Head of caudate nucleus (tissue), 42 donors: ENCODE data around the gene SIM2.

Source experiments
- DNase-seq, 42 donors: peaks; one replicate each; pipeline versions ENCODE4 v3.0.0 to v3.0.0-alpha.2; 2020 to 2021; ENCODE audit warnings: mixed read lengths in 7 of 42
- intact Hi-C: fragments of 100-400 bp; cut with DNase I; formaldehyde crosslinking; loops from one replicate; pipeline ENCODE4 v1.15.0; 2022

Gene SIM2

DNA sequence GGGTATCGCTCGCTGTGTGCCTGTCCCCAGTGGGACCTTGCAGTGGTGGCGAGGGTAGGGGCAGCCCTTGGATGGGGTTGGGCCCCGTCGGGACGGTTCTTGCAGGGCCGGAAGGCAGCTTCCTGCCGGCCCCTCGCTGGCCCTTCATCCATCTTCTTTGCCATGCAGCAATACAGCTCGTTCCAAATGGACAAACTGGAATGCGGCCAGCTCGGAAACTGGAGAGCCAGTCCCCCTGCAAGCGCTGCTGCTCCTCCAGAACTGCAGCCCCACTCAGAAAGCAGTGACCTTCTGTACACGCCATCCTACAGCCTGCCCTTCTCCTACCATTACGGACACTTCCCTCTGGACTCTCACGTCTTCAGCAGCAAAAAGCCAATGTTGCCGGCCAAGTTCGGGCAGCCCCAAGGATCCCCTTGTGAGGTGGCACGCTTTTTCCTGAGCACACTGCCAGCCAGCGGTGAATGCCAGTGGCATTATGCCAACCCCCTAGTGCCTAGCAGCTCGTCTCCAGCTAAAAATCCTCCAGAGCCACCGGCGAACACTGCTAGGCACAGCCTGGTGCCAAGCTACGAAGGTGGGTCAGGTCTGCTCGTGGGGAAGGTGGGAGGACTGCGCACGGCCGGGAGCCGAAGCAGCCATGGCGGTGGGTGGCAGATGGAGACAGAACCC, 45.8 kb downstream of the SIM2 start:
- peak in 26 of 42 donors; percentile 15 to 73 (median 40) for DNase-seq
- intact Hi-C loops = loop anchor here (5.0 to 10.0 kb wide), 2 partner anchors 108 to 180 kb away; no protein-coding TSS in a partner anchor

DNA sequence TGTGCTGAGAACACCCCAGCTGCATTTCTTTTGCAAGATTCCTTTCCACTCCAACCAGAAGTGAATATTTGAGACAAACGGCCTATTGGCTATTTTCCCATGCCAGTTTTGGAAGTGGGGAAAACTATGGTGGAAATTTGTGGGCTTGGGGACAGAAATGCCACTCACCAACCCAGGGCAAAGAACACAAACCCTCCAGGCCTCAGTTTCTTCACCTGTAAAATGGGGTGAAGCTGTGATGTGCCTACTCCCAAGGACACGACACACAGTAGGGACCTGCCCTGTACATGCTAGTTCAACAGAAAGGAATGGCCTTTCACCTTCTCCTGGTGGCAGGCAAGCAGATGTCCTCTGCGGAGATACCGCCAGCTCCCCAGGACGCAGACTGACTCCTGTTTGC, 46.5 kb downstream of the SIM2 start:
- no peak for DNase-seq
- intact Hi-C loops = loop anchor here (5.0 to 10.0 kb wide), 2 partner anchors 107 to 179 kb away; no protein-coding TSS in a partner anchor

DNA sequence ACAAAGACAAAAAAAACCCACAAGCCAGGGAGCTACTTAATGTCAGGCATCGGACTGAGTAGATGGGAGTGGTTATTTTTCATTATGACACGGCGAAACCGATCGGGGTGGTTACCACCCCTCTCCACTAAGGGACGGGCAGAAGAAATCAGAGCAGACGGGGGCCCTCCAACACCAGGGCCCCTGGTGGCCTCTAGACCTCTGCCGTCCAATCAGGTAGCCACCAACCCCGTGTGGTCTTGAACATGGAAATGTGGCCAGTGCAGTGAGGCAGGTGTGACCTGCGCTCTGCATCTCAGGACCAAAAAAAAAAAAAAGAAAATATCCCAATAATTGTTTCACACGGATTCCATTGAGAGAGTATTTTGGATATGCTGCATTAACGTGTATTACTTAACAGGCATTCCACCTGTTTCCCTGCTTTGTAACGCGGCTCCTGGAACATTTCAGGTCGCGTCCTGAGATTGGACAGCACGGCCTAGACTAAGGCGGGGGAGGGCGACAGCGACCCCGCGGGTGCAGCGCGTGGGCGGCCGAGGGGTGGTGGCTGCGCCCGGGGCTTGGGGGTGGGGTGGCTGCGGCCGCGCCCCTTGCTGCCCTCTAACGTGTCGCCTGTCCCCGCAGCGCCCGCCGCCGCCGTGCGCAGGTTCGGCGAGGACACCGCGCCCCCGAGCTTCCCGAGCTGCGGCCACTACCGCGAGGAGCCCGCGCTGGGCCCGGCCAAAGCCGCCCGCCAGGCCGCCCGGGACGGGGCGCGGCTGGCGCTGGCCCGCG, 48.3 kb downstream of the SIM2 start:
- intact Hi-C loops = loop anchor here (5.0 to 10.0 kb wide), 2 partner anchors 105 to 178 kb away; no protein-coding TSS in a partner anchor
- DNase-seq = peak in 12 of 42 donors; percentile 13 to 58 (median 37)

DNA sequence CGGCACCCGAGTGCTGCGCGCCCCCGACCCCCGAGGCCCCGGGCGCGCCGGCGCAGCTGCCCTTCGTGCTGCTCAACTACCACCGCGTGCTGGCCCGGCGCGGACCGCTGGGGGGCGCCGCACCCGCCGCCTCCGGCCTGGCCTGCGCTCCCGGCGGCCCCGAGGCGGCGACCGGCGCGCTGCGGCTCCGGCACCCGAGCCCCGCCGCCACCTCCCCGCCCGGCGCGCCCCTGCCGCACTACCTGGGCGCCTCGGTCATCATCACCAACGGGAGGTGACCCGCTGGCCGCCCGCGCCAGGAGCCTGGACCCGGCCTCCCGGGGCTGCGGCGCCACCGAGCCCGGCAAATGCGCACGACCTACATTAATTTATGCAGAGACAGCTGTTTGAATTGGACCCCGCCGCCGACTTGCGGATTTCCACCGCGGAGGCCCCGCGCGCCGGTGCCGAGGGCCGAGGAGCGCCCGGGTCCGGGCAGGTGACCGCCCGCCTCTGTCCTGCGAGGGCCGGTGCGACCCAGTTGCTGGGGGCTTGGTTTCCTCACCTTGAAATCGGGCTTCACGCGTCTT, 49.0 kb downstream of the SIM2 start:
- peak in 40 of 42 donors; percentile 35 to 88 (median 74) for DNase-seq
- intact Hi-C loops = loop anchor here (5.0 to 10.0 kb wide), 2 partner anchors 104 to 177 kb away; no protein-coding TSS in a partner anchor

DNA sequence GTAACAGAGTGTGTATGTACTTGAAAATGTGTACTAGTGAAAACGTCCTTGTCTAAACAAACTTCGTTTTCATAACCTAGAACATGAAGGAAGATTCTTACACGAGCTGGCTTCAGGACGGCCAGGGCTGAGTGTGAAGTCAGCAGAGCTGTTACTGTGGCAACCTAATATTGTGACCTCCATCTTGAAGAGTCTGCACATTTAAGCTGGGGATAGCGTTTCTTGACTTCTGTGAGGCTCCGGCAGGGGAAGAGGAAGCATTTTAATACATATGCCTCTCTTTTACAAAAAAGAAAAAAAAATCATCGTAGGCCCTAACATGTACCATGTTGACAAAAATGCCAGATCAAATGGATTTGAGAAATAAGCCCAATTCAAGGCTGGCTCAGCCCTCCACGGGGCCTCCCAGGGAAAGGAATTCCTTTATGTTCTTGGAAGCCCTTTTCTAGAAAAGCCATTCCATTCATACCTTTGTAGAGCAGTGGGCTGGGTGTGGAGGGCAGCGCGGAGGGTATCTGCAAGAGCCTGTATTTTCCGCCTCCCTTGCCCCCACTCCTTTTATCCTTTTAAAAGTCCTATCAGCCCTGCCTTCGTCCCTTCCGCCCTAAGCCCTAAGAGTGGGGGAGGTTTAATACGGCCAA, 51.1 kb downstream of the SIM2 start:
- no peak for DNase-seq
- intact Hi-C loops = loop anchor here (5.0 to 10.0 kb wide), 2 partner anchors 102 to 175 kb away; no protein-coding TSS in a partner anchor

DNA sequence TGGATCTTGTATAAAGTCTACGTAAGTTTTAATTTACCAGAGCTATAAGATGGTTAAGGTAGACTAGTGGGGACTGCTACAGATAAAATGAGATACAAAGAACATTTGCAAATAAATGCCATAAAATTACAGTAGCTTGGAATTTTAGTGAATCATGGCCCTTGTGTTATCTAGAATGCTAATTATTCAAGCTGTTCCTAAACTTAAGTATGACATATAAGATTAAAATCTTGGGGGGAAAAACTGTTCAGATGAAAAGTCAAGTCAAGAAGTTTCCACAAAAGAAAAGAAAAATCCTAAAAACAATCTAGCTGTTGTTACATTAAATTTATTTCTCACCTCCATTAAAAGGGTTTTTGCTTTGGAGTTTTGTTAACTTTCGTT, 51.7 kb downstream of the SIM2 start:
- intact Hi-C loops = no loop called here
- DNase-seq = no peak

DNA sequence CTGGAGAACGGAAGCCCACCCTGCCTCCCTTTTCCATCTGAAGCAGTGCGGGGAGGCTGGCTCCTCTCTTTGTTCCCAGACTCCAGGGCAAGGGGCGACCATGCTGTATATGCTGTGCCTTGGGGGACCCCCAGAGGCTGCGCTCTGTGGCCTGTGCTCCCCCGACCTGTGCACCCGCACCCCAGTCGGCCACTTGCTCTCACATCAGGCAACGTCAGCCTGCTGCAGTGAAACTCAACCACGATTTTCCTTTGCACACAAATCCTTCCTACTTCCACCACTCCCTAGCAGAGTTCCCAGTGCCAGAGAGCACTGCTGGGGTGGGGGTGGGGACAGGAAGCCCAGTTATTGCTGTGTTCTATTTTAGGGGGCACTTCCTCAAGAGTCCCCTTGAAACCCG, 52.5 kb downstream of the SIM2 start:
- intact Hi-C loops = no loop called here
- no peak for DNase-seq

DNA sequence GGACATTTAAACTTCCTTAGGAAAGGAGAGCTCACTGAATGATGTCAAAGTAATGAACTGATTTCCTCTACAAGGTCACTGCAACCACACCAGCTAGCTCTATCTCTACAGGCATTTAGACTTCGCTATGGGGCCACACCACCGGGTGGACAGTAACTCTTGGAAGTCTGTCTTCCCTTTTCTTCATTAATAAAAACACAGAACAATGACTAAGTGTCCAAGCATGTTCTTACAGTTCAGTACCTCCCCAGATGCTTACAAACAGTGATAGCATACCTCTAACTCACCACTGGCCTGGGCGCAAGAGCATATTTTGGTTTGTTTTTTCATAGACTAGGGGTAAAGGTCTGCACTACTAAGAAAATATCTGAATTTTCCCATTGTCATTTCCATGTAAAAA, 54.6 kb downstream of the SIM2 start:
- no peak for DNase-seq
- intact Hi-C loops = no loop called here

DNA sequence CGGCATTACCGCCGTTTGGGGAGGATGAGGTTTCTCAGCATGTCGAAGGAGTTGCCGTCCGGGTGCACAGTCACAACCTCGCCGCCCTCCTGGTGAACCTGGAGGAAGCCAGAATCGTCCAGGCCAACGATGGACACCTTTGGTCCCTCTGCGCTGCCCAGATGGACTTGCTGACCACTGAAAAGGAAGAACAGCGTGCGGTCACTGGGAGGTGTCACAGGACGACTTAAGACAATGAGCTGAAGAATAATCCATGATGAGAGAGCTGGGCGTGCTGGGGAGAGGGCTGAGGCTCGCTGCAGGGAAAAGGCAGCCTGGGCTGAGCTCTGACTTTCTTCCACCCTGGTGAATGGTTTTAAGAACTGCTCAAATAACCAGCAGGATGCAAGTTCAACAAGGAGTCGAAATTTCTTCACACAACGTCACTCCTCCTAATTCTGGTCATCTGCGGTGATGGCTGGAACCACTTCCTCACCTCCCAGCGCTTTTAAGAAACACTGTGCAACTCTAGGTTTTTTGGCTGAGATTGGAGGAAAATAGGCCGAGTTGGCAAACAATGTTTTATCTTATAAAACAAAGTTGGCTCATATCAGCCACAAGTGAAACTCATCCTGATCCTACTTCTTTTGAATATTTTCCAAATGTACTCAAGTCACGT, 55.5 kb downstream of the SIM2 start:
- intact Hi-C loops = no loop called here
- DNase-seq = no peak

DNA sequence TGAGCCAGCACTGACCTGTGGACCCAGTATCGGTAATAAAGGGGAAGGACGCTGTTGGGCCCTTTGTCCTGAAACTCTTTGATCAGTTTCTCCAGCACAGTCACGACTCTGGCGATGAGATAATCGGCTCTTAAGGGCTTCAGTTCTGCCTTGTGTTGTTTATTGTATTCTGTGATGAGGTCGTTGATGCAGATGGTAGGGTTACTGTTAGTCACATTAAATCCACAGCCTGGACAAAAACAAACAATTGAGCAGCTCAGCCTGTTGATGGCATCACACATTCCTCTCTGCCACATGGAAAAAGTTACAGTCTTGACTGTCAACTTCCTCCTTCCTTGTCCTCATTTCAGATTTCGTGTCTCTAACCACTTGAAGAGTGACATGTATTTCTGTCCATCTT, 57.6 kb downstream of the SIM2 start:
- DNase-seq = peak in 13 of 42 donors; percentile 9 to 63 (median 47)
- intact Hi-C loops = no loop called here

DNA sequence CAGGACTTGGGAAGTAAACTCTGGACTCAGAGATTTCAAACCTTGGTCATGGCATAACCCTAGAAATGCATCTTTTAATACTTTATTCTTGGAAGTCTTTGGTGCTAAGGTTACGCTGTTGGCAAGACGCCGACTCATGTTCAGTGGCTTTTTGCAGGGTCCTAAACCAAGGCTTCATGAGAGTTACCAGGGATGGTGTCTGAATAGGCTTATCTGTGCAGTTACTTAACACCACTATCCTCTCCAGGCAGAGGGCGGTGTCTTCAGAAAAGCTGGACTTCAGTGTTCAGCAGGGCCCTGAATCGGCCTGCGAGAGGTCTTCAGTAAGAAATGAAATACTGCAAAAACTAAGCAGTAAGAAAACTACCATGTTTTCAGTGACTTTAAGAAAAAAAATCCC, 58.3 kb downstream of the SIM2 start:
- peak in 12 of 42 donors; percentile 8 to 66 (median 44) for DNase-seq
- intact Hi-C loops = no loop called here

DNA sequence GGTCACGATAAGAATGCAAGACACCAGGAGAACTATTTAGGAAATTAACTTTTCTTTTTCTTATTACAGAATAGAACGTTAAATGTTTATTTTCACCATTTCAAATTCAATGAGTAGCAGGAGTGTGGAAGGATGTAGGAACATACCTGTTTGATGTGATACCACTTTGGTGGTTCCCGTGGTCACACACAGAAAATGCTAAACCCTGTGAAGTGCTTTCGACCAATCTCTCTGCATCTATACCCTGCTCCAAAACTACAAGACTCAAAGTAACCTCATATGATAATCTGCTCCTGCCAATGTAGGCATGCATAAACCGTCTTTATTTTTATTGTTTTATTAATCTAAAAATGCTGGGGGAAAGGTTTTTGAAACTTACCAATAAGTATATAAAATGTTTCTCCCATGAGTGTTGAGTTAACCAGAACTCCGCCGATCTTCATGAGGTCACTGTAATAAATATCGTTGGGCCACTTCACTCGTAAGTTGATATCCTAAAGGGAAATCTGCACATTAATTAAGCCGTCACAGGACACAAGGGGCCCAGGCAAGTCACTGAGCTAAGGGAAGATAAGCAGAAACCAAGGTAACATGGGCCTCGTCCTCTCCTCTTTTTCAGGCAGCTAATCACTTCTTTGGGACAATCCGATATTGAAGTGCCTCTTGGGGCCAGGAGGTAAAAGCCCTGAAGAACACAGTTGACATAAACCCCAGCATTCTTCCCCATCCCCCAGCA, 60.6 kb downstream of the SIM2 start:
- no peak for DNase-seq
- intact Hi-C loops = no loop called here

DNA sequence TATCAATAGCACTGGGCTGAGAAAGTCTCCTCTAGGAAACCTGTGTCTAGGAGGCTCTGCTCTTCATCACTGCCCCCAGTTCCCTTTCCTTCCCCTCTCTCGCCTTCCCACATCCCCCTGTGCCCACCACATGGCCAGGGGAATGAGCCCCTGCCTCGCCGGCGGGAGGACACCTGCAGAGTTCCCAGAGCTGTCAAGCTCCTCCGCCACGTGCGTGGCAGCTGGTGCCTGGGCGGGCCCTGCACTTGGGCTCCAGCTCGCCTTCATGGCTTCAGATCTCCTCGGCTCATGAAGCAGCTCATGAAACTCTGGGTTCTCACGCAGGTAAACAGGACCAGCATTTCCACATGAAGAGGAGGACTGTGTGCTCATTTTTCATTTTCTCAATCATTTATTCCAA, 62.8 kb downstream of the SIM2 start:
- DNase-seq = peak in 1 of 42 donors; percentile 1
- intact Hi-C loops = no loop called here

DNA sequence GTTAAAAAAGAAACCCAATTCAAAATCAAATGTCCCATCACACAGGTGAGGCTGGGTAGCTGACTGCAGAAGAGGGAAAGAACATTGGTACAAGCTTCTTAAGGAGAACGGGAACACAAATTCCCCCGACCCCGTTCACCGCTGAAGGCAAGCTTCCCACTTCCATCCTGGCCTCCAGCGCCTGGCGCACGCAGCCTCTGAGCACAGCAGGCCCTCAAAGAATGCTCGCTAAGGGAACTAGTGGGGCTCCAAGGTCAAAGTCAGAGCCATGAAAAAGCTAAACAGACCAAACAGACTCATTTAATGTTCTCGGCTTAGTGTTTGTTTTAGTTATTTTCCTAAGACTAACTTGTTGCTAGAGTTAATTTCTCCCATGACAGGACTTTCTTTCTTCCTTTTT, 63.7 kb downstream of the SIM2 start:
- intact Hi-C loops = no loop called here
- DNase-seq = peak in 1 of 42 donors; percentile 2

DNA sequence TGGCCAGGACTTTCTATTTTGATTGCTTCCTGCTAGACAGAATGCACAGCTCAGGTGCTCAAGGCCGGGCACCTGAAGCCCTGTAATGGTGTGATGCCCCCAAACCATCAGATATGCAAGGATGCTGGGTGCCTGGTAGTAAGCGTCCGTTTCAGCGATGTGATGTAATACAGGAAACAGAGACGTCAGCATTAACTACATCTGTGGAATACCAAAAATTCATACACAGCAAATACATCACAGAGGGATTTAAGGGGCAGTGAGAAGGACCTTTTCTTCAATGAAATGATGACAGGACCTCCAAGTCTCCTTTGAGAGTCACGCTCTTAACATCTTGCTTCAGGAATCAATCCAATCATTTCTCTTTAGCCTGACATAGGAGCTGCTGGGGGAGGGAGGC, 64.4 kb downstream of the SIM2 start:
- DNase-seq = no peak
- intact Hi-C loops = no loop called here

DNA sequence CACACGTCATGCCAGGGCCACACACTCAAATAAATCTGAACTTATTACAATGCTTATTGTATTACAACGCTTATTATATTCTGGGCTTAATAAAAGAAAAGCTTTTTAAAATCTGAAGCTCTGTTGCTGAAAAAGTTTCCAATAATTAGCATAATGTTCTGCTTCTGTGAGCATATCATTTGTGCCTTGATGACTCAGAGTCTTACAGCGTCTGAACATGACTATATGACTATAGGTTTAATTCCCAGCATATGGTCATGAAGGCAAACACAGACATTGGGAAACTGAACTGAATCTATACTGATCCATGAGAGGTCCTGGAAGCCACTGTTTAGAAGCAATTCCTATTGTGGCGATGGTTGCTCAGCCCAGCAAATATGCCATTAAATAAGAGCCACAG, 66.3 kb downstream of the SIM2 start:
- peak in 1 of 42 donors; percentile 1 for DNase-seq
- intact Hi-C loops = no loop called here

DNA sequence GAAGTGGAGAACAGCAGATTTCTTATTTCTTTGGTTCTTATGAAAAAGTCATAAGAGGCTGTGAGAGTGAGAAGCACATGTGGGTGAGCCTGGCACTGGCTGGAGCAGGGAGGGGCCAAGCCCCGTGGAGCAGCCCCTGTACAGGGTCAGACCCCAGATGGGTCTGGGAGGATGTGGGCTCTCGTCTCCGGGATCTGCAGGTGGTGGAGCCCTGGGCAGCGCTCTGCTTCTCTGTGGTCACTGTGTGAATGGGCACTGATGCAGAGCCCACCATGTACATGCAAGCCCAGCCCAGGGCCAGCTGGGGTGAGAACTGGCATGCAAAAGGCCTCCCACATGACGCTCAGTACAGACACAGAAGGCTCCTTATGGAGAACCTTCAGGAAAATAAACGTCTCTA, 67.6 kb downstream of the SIM2 start:
- peak in 4 of 42 donors; percentile 4 to 40 (median 24) for DNase-seq
- intact Hi-C loops = no loop called here

DNA sequence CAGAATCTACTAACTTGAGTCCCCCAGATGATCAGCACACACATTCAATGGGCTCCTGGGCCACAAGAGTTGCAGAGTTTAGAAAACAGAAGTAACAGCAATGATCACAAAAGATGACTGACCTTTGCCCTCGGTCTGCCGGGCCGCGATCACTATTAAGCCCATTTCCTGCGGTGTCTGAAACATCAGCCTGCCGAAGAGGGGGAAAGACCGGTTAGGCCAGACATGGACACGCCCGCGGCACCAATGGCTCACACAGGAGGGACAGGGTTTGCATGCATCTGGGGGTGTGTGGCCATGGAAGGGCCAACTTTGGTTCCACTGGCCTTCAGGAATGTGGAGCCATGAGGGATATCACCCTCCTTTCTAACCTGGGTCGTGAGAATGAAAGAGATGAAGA, 68.2 kb downstream of the SIM2 start:
- peak in 1 of 42 donors; percentile 1 for DNase-seq
- intact Hi-C loops = no loop called here
